IMR-90 (cell line): Measurements from ENCODE around the gene SLAMF1. TPM values are rescaled to one million over a fixed set of nuclear protein-coding genes. Genes with fewer than 3 reads are reported as not detected.

ENCODE experiments used
- ATAC-seq: fragments of 200-7000 bp; cut with Tn5 transposase; 2 replicates; pipeline ENCODE4 v1.9.1; 2020; ENCODE audit warnings: low read depth, mild to moderate bottlenecking, moderate library complexity
- BruUV-seq: library from RNA; stranded (reverse); fragments of 400-500 nt; replicated peaks from 2 replicates; lab custom pipeline; 2021; lab: Mats Ljungman, UMichigan
- CTCF ChIA-PET: fragments of 300-600 bp; formaldehyde crosslinking; extraction: SDS; loops from one replicate; lab custom pipeline; 2021; ENCODE audit warnings: antibody characterized with exemption; lab: Yijun Ruan, JAX
- POLR2A ChIA-PET: fragments of 300-600 bp; sonication (Branson Sonifier 250); formaldehyde crosslinking; loops from one replicate; lab custom pipeline; 2022; ENCODE audit warnings: antibody characterized with exemption; ENCODE audit not compliant: unreplicated experiment; lab: Charles Lee
- DNase-seq: peaks from one replicate; pipeline ENCODE4 v3.0.0; 2013
- H2AFZ ChIP-seq: replicated peaks from 2 replicates; pipeline ENCODE3; 2013; ENCODE audit warnings: low read length, mild to moderate bottlenecking; ENCODE audit not compliant: poor library complexity
- H2AK5ac ChIP-seq: 2 replicates; pipeline ENCODE4 v1.6.1; 2013; ENCODE audit warnings: low read depth, low read length, inconsistent platforms
- H2AK9ac ChIP-seq: replicated peaks from 2 replicates; pipeline ENCODE3; 2013; ENCODE audit warnings: mild to moderate bottlenecking, low read depth, low read length, moderate library complexity; ENCODE audit not compliant: poor library complexity
- H2BK120ac ChIP-seq: 2 replicates; pipeline ENCODE4 v1.6.1; 2013; ENCODE audit warnings: low read depth, low read length, inconsistent platforms
- H2BK15ac ChIP-seq: 3 replicates; pipeline ENCODE4 v1.6.1; 2013; ENCODE audit warnings: low read depth, low read length, inconsistent platforms
- H2BK20ac ChIP-seq: 2 replicates; pipeline ENCODE4 v1.6.1; 2013; ENCODE audit warnings: low read depth, mild to moderate bottlenecking, inconsistent platforms, low read length, moderate library complexity
- H2BK5ac ChIP-seq: 2 replicates; pipeline ENCODE4 v1.6.1; 2013; ENCODE audit warnings: mild to moderate bottlenecking, low read depth, low read length, inconsistent platforms; ENCODE audit not compliant: poor library complexity, severe bottlenecking
- H3K14ac ChIP-seq: replicated peaks from 2 replicates; pipeline ENCODE4 v1.6.1; 2013; ENCODE audit warnings: low read depth, low read length, inconsistent platforms
- H3K18ac ChIP-seq: 2 replicates; pipeline ENCODE4 v1.6.1; 2013; ENCODE audit warnings: low read depth, low read length, control low read depth
- H3K23ac ChIP-seq: 2 replicates; pipeline ENCODE4 v1.6.1; 2013; ENCODE audit warnings: low read depth, low read length, inconsistent platforms
- H3K27ac ChIP-seq: 2 replicates; pipeline ENCODE4 v1.5.1; 2013; ENCODE audit warnings: mild to moderate bottlenecking, control low read depth, low read length; ENCODE audit not compliant: insufficient read depth
- H3K27me3 ChIP-seq: 2 replicates; pipeline ENCODE4 v1.6.1; 2013; ENCODE audit warnings: low read length; ENCODE audit not compliant: control insufficient read depth, insufficient read depth
- H3K36me3 ChIP-seq: 2 replicates; pipeline ENCODE4 v1.6.1; 2013; ENCODE audit warnings: low read length, mixed read lengths; ENCODE audit not compliant: control insufficient read depth, insufficient read depth
- H3K4ac ChIP-seq: 2 replicates; pipeline ENCODE4 v1.6.1; 2013; ENCODE audit warnings: low read depth, low read length, inconsistent platforms
- H3K4me1 ChIP-seq: 2 replicates; pipeline ENCODE4 v1.6.1; 2013; ENCODE audit warnings: low read length, mixed read lengths; ENCODE audit not compliant: control insufficient read depth, insufficient read depth
- H3K4me2 ChIP-seq: 2 replicates; pipeline ENCODE4 v1.6.1; 2013; ENCODE audit warnings: low read depth, mild to moderate bottlenecking, control low read depth, low read length, moderate library complexity
- H3K4me3 ChIP-seq: 2 replicates; pipeline ENCODE4 v1.5.1; 2013; ENCODE audit warnings: low read depth, mild to moderate bottlenecking, control low read depth, low read length, moderate library complexity; ENCODE audit not compliant: insufficient read depth
- H3K56ac ChIP-seq: 2 replicates; pipeline ENCODE4 v1.6.1; 2013; ENCODE audit warnings: low read length, inconsistent platforms; ENCODE audit not compliant: insufficient read depth; ENCODE audit errors: extremely low read depth
- H3K79me1 ChIP-seq, 2 experiments: 2 replicates each; pipeline ENCODE4 v1.6.1; 2013; ENCODE audit warnings: low read length in 2 of 2, inconsistent platforms in 1 of 2, low read depth in 1 of 2
- H3K9ac ChIP-seq: 2 replicates; pipeline ENCODE4 v1.6.1; 2013; ENCODE audit warnings: low read depth, low read length, control low read depth
- H3K9me1 ChIP-seq: 2 replicates; pipeline ENCODE4 v1.6.1; 2013; ENCODE audit warnings: low read length, inconsistent platforms; ENCODE audit not compliant: insufficient read depth
- H3K9me3 ChIP-seq: 2 replicates; pipeline ENCODE4 v1.6.1; 2013; ENCODE audit warnings: low read length; ENCODE audit not compliant: control insufficient read depth, insufficient read depth
- H4K20me1 ChIP-seq: 2 replicates; pipeline ENCODE4 v1.6.1; 2013; ENCODE audit warnings: low read length, inconsistent platforms; ENCODE audit not compliant: insufficient read depth
- H4K5ac ChIP-seq: 2 replicates; pipeline ENCODE4 v1.6.1; 2013; ENCODE audit warnings: mild to moderate bottlenecking, low read depth, low read length, control low read depth
- H4K8ac ChIP-seq, 2 experiments: 2 replicates each; pipeline ENCODE4 v1.6.1; 2013; ENCODE audit warnings: low read depth in 2 of 2, low read length in 2 of 2, control low read depth in 1 of 2, inconsistent platforms in 1 of 2
- H4K91ac ChIP-seq: 2 replicates; pipeline ENCODE4 v1.6.1; 2013; ENCODE audit warnings: low read depth, low read length, inconsistent platforms; ENCODE audit not compliant: insufficient read depth
- BHLHE40 ChIP-seq: fragments of 150-350 bp; IDR thresholded peaks from 2 replicates; pipeline ENCODE4 v1.6.1; 2016; ENCODE audit warnings: mild to moderate bottlenecking, low read depth, low read length
- CHD1 ChIP-seq: IDR thresholded peaks from 2 replicates; pipeline ENCODE4 v1.6.1; 2012; ENCODE audit warnings: low read depth, low read length, improper control_type of control experiment
- FOS ChIP-seq: fragments of 150-350 bp; IDR thresholded peaks from 2 replicates; pipeline ENCODE4 v1.6.1; 2016; ENCODE audit warnings: low read depth, low read length
- MAFK ChIP-seq: IDR thresholded peaks from 2 replicates; pipeline ENCODE4 v1.6.1; 2012; ENCODE audit warnings: low read depth, low read length, improper control_type of control experiment
- MXI1 ChIP-seq: IDR thresholded peaks from 2 replicates; pipeline ENCODE4 v1.6.1; 2012; ENCODE audit warnings: low read depth, mild to moderate bottlenecking, low read length, moderate library complexity, borderline replicate concordance
- dilution Hi-C: fragments of 300-500 bp; cut with HindIII; formaldehyde crosslinking; loops from one replicate; pipeline ENCODE4 v1.14.3; 2018; ENCODE audit warnings: low sequenced_read_pairs; ENCODE audit not compliant: unreplicated experiment
- in situ Hi-C: fragments of 300-500 bp; cut with MboI; formaldehyde crosslinking; loops from 3 replicates; pipeline ENCODE4 v1.14.3; 2019; ENCODE audit warnings: low sequenced_read_pairs, inconsistent platforms, mixed read lengths
- intact Hi-C: fragments of 100-400 bp; cut with micrococcal nuclease; formaldehyde crosslinking; loops from 2 replicates; pipeline ENCODE4 v1.10.0; 2022
- polyA plus RNA-seq, 3 experiments: library from polyadenylated mRNA; depleted of rRNA; stranded (reverse); fragments of >200 nt; gene quantifications; 2 replicates each; pipeline ENCODE4 v1.2.3, GENCODE V29; 2012; ENCODE audit warnings: low replicate concordance in 1 of 3
- total RNA-seq: library from RNA; depleted of rRNA; stranded (reverse); fragments of >200 nt; gene quantifications from 2 replicates; pipeline ENCODE4 v1.2.3, GENCODE V29; 2012

The SLAMF1 gene
- total and polyA plus RNA-seq, 2 of the 4 experiments (the other 2 are of a cell fraction) = not detected

DNA sequence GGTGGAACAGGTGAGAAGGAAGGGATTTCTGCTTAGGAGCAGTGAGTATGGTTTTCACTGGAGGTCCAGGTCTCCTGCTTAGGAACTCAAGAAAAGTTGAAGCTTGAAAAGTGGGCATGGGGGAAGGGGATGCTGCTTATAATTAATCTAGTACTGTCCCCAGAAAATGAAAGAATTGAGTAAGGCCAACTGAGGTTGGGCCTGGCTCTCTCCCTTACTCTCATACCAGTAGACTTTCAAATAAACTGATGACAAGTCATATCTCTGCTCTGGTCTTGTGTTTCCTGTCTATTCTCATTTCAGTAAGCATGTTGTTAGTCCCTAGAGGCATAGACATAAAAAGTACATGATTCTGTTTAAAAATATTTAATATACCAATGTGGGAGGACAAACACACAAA lies 38.4 kb upstream of the SLAMF1 start:
- no peak overlapping the region for H4K8ac ChIP-seq
- CTCF ChIA-PET = no interaction called here
- H3K4ac ChIP-seq = no peak overlapping the region
- H3K9me1 ChIP-seq = no peaks in the 10 kb centered on the region
- H2AK9ac ChIP-seq = no peak overlapping the region
- H3K4me1 ChIP-seq = no peaks in the 10 kb centered on the region
- no peaks in the 10 kb centered on the region for H3K36me3 ChIP-seq
- ATAC-seq (no peak), DNase-seq (no peak)
- no peaks in the 10 kb centered on the region for H3K79me1 ChIP-seq
- no peaks in the 10 kb centered on the region for H4K20me1 ChIP-seq
- H3K27ac ChIP-seq = no peak overlapping the region
- H2BK20ac ChIP-seq = no peak overlapping the region
- H2BK5ac ChIP-seq = no peak overlapping the region
- H2AK5ac ChIP-seq = no peak overlapping the region
- no peaks in the 10 kb centered on the region for H3K27me3 ChIP-seq
- intact Hi-C loops (no loop called here), dilution Hi-C loops (no loop called here), in situ Hi-C loops (no loop called here)
- H2AFZ ChIP-seq = no peak overlapping the region
- no peak overlapping the region for H3K18ac ChIP-seq
- no peaks in the 10 kb centered on the region for H3K9me3 ChIP-seq
- no peak overlapping the region for H3K56ac ChIP-seq
- no peak overlapping the region for H3K9ac ChIP-seq
- H3K14ac ChIP-seq = no peak overlapping the region
- H2BK120ac ChIP-seq = no peak overlapping the region
- no TSS peak for BruUV-seq
- POLR2A ChIA-PET = no interaction called here
- no peak overlapping the region for H2BK15ac ChIP-seq
- no peak overlapping the region for H3K23ac ChIP-seq
- no peak overlapping the region for H3K4me3 ChIP-seq
- TF ChIP-seq MXI1 (no peak), MAFK (no peak), BHLHE40 (no peak), FOS (no peak), CHD1 (no peak)
- no peak overlapping the region for H3K4me2 ChIP-seq
- H4K5ac ChIP-seq = no peak overlapping the region
- H4K91ac ChIP-seq = no peak overlapping the region
